ENCODE data around the gene DOK3. TPM values are rescaled to one million over a fixed set of nuclear protein-coding genes. Genes with fewer than 3 reads are reported as not detected.

DOK3 gene
- total and polyA plus RNA-seq, 2 of the 13 experiments (the other 11 are each of a cell fraction or from before 2014, with no cell fraction given) = 1.4 to 1.5 TPM

DNA sequence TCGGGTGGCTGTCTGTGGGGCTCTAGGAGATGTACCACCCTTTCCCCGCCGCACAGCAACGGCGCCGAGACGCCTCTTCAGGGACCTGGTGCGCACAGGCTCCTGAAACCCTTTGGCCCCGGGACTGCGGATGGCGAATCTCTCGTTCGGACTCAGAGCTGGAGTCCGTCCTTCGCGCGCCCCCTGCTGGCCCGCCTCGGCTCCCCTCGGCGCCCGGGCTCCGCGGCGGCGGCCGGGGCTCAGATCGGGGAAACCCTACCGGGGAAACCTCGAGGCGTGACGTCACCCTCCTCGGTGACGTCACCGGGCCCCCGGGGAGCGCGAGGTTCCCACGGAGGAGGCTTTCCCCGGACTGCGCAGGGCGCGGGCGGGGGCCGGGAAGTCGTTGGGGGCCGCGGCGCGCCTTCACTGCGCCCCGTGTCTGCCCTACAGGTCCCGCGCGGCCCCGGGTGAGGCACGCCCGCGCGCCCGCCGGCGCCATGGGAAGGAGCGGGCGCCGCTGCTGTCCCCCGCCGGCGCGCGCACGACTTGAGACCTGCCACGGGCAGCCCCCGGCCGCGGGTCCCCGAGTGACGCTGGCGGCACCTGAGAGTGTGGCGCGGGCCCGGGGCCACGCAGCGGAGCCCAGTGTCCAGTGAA is 55.1 kb downstream of the DOK3 start (continued):
- TF ChIP-seq ETV5 (CRISPR knock-in tag; IDR thresholded peaks at IDR 0.05; ENCODE audit: borderline replicate concordance) = peak; percentile 49; the same call in 1 of the 2 replicates
- TF ChIP-seq HDAC6 (IDR thresholded peaks at IDR 0.05; ENCODE audit: low read depth, low read length) = no peak
- TF ChIP-seq ARID5B (CRISPR knock-in tag; IDR thresholded peaks at IDR 0.05) = peak; percentile 45; the same call in 1 of the 2 replicates
- TF ChIP-seq ZSCAN25 (CRISPR knock-in tag; IDR thresholded peaks at IDR 0.05) = peak; percentile 42; the same call in 1 of the 2 replicates
- no peak for TF ChIP-seq NFE2 (CRISPR knock-in tag; IDR thresholded peaks at IDR 0.05)
- TF ChIP-seq USF2 (IDR thresholded peaks at IDR 0.05; ENCODE audit: low read depth, low read length) = no peak
- TF ChIP-seq USF2 (CRISPR knock-in tag; IDR thresholded peaks at IDR 0.05; ENCODE audit: borderline replicate concordance) = no peak
- no peak for TF ChIP-seq ZNF329 (CRISPR knock-in tag; IDR thresholded peaks at IDR 0.05; ENCODE audit: low read depth)
- TF ChIP-seq ASH2L (IDR thresholded peaks at IDR 0.05; ENCODE audit: insufficient read length, low read depth, low read length) = peak; percentile 11
- TF ChIP-seq JDP2 (CRISPR knock-in tag; IDR thresholded peaks at IDR 0.05; ENCODE audit: borderline replicate concordance) = no peak
- TF ChIP-seq KMT2A (CRISPR knock-in tag; IDR thresholded peaks at IDR 0.05) = peak; percentile 40
- peak; percentile 97 for TF ChIP-seq ATF7 (IDR thresholded peaks at IDR 0.05)
- TF ChIP-seq ATF7 (CRISPR knock-in tag; IDR thresholded peaks at IDR 0.05) = peak; percentile 95
- 0 out of 2 replicates have a peak, but pooled peaks have one; percentile 9 for TF ChIP-seq RARA (CRISPR knock-in tag; IDR thresholded peaks at IDR 0.05)
- peak; percentile 62 for TF ChIP-seq TAF15 (IDR thresholded peaks at IDR 0.05; ENCODE audit: low read depth, low read length, poor library complexity, severe bottlenecking)
- peak; percentile 33; the same call in 1 of the 2 replicates for TF ChIP-seq SOX5 (CRISPR knock-in tag; IDR thresholded peaks at IDR 0.05; ENCODE audit: borderline replicate concordance)
- peak; percentile 81 for TF ChIP-seq ZNF501 (CRISPR knock-in tag; IDR thresholded peaks at IDR 0.05)
- no peak for TF ChIP-seq ZNF224 (CRISPR knock-in tag; IDR thresholded peaks at IDR 0.05)
